A673 (cell line): ENCODE measurements around the gene PCBP3. TPM values are rescaled to one million over a fixed set of nuclear protein-coding genes. Genes with fewer than 3 reads are reported as not detected.

Source experiments
- BruUV-seq: library from RNA; stranded (reverse); fragments of 400-500 nt; replicated peaks from 2 replicates; lab custom pipeline; 2021; lab: Mats Ljungman, UMichigan
- CTCF ChIA-PET: fragments of 300-600 bp; sonication (Branson Sonifier 250); formaldehyde crosslinking; loops from one replicate; lab custom pipeline; 2022; ENCODE audit warnings: antibody characterized with exemption; lab: Charles Lee
- POLR2A ChIA-PET: fragments of 300-600 bp; sonication (Branson Sonifier 250); formaldehyde crosslinking; loops from one replicate; lab custom pipeline; 2022; ENCODE audit warnings: antibody characterized with exemption; ENCODE audit not compliant: low non-redundant PET; lab: Charles Lee
- DNase-seq: peaks from one replicate; pipeline ENCODE4 v3.0.0-alpha.2; 2015; ENCODE audit warnings: low spot score
- H3K27ac ChIP-seq: fragments of 200-600 bp; sonication (generic); 2 replicates; pipeline ENCODE4 v1.5.1; 2016; ENCODE audit warnings: mixed run types, low read depth, mild to moderate bottlenecking, mixed read lengths, antibody characterized with exemption, low read length; ENCODE audit not compliant: poor library complexity, severe bottlenecking
- H3K27me3 ChIP-seq: fragments of 200-600 bp; sonication (generic); replicated peaks from 2 replicates; pipeline ENCODE4 v1.6.1; 2017; ENCODE audit warnings: mixed run types, low read depth, mild to moderate bottlenecking, mixed read lengths, antibody characterized with exemption, low read length; ENCODE audit not compliant: insufficient read depth, poor library complexity
- H3K36me3 ChIP-seq: fragments of 200-600 bp; sonication (generic); 2 replicates; pipeline ENCODE4 v1.6.1; 2016; ENCODE audit warnings: mixed run types, mild to moderate bottlenecking, mixed read lengths, antibody characterized with exemption, low read length; ENCODE audit not compliant: insufficient read depth, poor library complexity, severe bottlenecking
- H3K4me1 ChIP-seq: fragments of 200-600 bp; sonication (generic); 2 replicates; pipeline ENCODE4 v1.6.1; 2017; ENCODE audit warnings: mixed run types, mild to moderate bottlenecking, mixed read lengths, antibody characterized with exemption, low read length; ENCODE audit not compliant: insufficient read depth, poor library complexity, severe bottlenecking
- H3K4me3 ChIP-seq: fragments of 200-600 bp; sonication (generic); 2 replicates; pipeline ENCODE4 v1.5.1; 2016; ENCODE audit warnings: low read depth, mixed run types, mild to moderate bottlenecking, mixed read lengths, low read length; ENCODE audit not compliant: poor library complexity, severe bottlenecking
- H3K9me3 ChIP-seq: fragments of 200-600 bp; sonication (generic); 2 replicates; pipeline ENCODE4 v1.6.1; 2016; ENCODE audit warnings: mixed run types, low read depth, mild to moderate bottlenecking, mixed read lengths, antibody characterized with exemption, low read length; ENCODE audit not compliant: poor library complexity, severe bottlenecking
- CTCF ChIP-seq: fragments of 300-800, 200-600 bp; sonication (generic); conservative IDR thresholded peaks from 2 replicates; pipeline ENCODE4 v1.5.1; 2017; ENCODE audit warnings: low read depth, mild to moderate bottlenecking, antibody characterized with exemption, low read length, moderate library complexity, mixed read lengths
- EZH2 ChIP-seq: fragments of 200-600 bp; sonication (generic); IDR thresholded peaks from 2 replicates; pipeline ENCODE4 v1.6.1; 2017; ENCODE audit warnings: borderline replicate concordance, low read depth, mild to moderate bottlenecking, mixed read lengths, antibody characterized with exemption, low read length; ENCODE audit not compliant: poor library complexity, severe bottlenecking
- intact Hi-C: fragments of 100-400 bp; cut with micrococcal nuclease; formaldehyde crosslinking; loops from one replicate; pipeline ENCODE4 v1.10.0; 2022; ENCODE audit not compliant: unreplicated experiment
- total RNA-seq: library from RNA; stranded (reverse); gene quantifications from 2 replicates; pipeline ENCODE4 v1.2.3, GENCODE V29; 2021

PCBP3 gene
- total RNA-seq, 1 experiment from 2014 or later = 25.6 TPM

GRCh38 chr21:45816794-45817193 is 173.3 kb downstream of the PCBP3 start:
- peaks cover 13% of the 10 kb centered on the region for H3K4me1 ChIP-seq
- BruUV-seq = no TSS peak
- ChIA-PET POLR2A (no interaction called here), CTCF (no interaction called here)
- intact Hi-C loops = loop anchor here (5.0 kb wide), 1 partner anchor 174 kb away; the partner anchor contains the start of gene PCBP3
- no peaks in the 10 kb centered on the region for H3K27me3 ChIP-seq
- no peak for DNase-seq
- no peaks in the 10 kb centered on the region for H3K9me3 ChIP-seq
- H3K27ac ChIP-seq = no peak overlapping the region
- no peak for TF ChIP-seq EZH2
- no peak for TF ChIP-seq CTCF
- H3K4me3 ChIP-seq = no peak overlapping the region
- H3K36me3 ChIP-seq = no peaks in the 10 kb centered on the region

GRCh38 chr21:45817345-45817744 is 173.8 kb downstream of the PCBP3 start:
- Histone ChIP-seq H3K27ac (no peak overlapping the region), H3K27me3 (no peaks in the 10 kb centered on the region), H3K9me3 (no peaks in the 10 kb centered on the region), H3K4me1 (peaks cover 13% of the 10 kb centered on the region), H3K4me3 (no peak overlapping the region), H3K36me3 (no peaks in the 10 kb centered on the region)
- CTCF ChIA-PET = no interaction called here
- intact Hi-C loops = loop anchor here (5.0 kb wide), 1 partner anchor 175 kb away; the partner anchor contains the start of gene PCBP3
- BruUV-seq = no TSS peak
- no peak for DNase-seq
- TF ChIP-seq EZH2 (no peak), CTCF (no peak)
- POLR2A ChIA-PET = no interaction called here

DNA sequence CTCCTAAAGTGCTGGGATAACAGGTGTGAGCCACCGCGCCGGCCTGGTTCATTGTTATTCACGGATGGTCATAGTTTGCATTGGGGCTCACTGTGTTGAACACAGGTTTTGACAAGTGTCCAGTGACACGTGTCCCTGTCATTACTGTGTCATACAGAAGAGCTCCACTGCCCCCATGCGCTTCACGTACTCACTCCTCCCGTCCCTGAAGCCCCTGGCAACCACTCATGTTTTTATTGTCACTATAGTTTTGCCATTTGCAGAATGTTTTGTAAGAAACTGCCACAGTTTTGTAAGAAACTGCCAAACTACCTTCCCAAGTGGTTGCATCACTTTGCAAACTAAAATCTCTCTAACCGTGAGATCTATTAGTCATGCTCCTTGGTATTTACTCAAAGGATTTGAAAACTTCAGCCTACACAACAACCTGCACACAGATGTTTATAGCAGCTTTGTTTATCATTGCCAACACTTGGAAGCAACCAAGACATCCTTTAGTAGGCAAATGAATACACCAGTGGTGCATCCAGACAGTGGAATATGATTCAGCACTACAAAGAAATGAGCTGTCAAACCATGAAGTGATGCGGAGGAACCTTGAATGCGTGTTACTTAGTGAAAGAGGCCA is 174.9 kb downstream of the PCBP3 start:
- H3K27ac ChIP-seq = peak overlapping the region; percentile 40
- intact Hi-C loops = loop anchor here (5.0 kb wide), 1 partner anchor 176 kb away; the partner anchor contains the start of gene PCBP3
- no peak overlapping the region for H3K4me3 ChIP-seq
- peaks cover 13% of the 10 kb centered on the region for H3K4me1 ChIP-seq
- POLR2A ChIA-PET = no interaction called here
- BruUV-seq = no TSS peak
- TF ChIP-seq EZH2 = no peak
- no peak for TF ChIP-seq CTCF
- CTCF ChIA-PET = interaction anchor here (1.7 kb wide), 1 partner anchor 263 kb away, joined by 11 read pairs; no protein-coding TSS in a partner anchor
- H3K36me3 ChIP-seq = no peaks in the 10 kb centered on the region
- H3K9me3 ChIP-seq = no peaks in the 10 kb centered on the region
- no peaks in the 10 kb centered on the region for H3K27me3 ChIP-seq
- no peak for DNase-seq
